ENCODE measurements around the gene TEPSIN.

The TEPSIN gene

GRCh38 chr17:81270279-81270678 lies 31.4 kb upstream of the TEPSIN start:
- DNase-seq (ENCODE audit: low spot score), result no peak

DNA sequence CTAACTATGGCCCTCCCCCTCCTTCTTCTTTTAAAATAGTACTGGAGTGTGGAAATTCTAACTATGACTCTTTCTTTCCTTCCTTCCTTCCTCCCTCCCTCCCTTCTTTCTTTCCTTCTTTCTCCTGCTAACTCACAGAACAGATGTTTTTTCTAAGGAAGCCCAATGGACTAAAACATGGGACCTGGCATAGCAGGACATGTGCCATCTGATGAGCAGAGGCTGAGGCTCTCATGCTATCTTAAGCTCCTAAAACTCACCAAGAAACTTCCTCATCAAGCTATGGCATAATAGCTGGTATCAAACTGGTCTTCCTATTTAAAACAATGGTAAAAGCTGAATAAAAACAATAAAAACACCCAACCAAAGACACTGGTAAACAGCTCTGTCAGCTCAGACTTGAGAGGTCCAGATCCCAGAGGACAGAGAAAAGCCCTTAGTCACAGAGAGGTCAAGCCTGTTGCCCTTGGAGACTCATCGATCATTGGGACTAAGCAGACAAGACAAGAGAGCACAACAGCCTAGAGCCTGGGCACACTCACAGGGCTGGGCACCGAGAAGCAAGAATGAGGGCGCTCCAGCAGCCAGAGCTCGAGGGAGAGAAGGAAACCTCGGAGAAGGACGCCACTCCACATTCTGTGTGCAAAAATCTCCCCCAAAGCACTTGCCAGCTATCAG lies 28.7 kb upstream of the TEPSIN start:
- no peak for DNase-seq (ENCODE audit: low spot score)

GRCh38 chr17:81265576-81265975 lies 26.7 kb upstream of the TEPSIN start:
- DNase-seq (ENCODE audit: low spot score), result no peak

- DNase-seq (ENCODE audit: low spot score), result no peak
Measured at GRCh38 chr17:81264640-81265039, 25.8 kb upstream of the TEPSIN start.

GRCh38 chr17:81263371-81264181 lies 24.7 kb upstream of the TEPSIN start:
- DNase-seq (ENCODE audit: low spot score), result no peak

DNA sequence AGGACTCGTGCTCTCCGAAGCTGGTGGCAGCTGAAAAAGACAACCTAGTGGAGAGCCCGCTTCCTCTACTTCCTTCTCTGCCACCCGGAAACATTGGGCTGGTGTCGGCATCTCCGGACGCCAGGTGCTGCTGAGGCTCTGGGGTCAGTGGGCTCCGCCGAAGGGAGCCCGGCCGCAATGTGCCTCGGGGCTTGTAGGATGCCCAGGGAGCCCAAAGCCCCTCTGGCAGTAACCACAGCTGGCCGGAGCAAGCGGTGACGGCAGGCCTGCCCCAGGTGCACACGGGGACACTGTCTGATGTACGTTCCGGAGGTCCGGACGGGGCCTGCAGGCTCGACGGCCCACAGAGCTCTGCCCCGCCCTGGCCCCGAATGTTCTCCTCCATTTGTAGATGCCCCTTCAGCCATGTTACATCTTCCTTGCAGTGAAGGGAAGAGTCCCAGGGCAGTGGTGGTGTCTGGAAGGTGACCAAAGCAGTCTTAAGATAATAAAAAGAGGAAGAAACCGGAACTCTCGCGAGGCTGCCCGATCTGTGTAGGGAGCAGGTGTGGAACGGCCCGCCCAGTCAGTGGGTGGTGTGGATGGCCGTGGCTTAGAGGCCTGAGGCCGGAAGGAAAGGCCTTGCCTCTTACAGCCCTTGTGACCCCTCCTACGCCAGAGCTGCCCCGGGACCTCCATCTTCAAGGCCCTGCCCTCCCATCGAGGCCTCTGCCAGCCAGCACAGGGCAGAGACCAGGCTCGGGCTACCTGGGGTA lies 22.9 kb upstream of the TEPSIN start:
- no peak for DNase-seq (ENCODE audit: low spot score)

GRCh38 chr17:81261096-81261495 lies 22.2 kb upstream of the TEPSIN start:
- no peak for DNase-seq (ENCODE audit: low spot score)

GRCh38 chr17:81260641-81261040 lies 21.8 kb upstream of the TEPSIN start:
- DNase-seq (ENCODE audit: low spot score), result no peak

DNA sequence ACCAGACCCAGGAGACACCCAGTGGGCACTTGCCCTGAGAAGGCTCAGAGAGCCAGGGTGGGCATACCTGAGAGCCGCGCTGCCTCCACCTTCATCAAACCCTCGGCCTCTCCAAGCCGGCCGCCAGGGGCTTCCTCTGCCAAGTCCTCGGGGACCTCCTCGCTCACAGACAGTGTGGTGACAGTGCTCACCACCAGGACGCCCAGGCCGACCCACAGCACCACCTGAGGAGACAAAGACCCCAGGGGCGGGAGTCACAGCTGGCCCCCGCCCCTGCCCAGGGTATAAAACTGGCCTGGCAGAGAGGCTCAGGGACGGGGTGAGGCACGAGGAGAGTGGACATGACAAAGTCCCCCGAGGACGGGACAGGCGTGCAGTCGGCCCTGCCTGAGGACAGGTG lies 21.3 kb upstream of the TEPSIN start:
- DNase-seq (ENCODE audit: low spot score), result no peak

DNA sequence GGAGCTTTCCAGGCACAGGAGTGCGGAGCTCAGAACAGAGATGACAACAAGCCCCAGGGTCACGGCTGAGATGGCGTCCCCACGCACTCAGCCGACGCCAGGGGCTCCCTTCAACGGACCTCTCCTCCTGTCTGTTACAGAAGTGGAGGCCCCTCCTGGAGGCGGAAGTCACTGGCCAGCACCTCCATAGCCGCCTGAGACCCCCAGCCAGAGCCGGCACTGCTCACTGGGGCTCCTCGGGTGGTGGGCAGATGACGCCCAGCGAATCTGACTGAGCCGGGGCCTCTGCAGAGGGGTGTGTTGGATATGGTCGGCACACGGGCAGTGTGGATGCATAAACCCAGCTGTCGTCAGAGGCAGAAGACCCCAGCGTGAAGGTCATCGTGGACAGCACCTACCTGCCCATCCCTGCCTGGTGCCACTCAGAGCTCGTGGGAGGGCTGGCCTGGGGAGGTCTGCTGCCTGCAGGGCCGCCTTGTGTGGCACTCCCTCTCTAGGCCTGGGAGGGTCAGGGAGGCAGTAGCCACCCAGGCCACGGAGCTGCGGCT lies 20.3 kb upstream of the TEPSIN start:
- no peak for DNase-seq (ENCODE audit: low spot score)

DNA sequence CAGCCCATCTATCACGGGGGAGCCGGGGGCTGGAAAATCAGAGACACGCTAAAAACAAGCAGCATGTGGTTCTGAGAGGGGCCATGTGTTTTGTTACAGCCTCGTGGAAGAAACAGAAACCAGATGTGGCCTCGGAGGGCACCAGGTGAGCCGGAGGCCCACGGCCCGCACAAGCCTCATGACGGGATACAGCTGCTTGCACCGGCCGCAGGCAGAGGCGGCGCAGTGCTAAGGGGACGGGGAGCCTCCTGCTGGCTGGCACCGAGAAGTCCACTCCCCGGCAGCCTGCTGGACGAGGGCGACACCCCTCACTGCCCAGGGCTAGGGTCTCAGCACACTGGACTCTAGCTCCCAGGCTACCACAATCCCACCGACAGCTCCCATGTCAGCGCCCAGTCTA lies 19.4 kb upstream of the TEPSIN start:
- DNase-seq (ENCODE audit: low spot score), result no peak

DNA sequence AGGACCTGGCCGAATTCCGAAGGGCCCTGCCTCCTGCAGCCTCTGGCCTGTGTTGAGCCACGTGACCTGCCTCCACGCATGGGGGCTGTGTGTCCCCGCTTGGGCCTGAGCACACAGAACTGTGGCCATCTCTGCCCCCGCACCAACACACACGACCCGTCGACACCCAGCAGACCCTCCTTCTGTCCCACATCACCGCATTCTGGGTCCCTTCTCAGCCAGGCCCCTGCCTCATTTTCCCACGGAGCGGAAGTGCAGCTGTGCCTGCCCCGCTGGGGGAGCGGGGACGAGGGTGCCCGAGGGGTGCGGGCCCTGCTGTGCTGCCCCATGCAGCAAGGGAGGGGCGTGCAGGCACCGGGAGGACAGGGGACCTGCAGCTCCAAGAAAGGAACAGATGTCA lies 18.7 kb upstream of the TEPSIN start:
- no peak for DNase-seq (ENCODE audit: low spot score)

- no peak for DNase-seq (ENCODE audit: low spot score)
Measured at GRCh38 chr17:81256616-81257015, 17.8 kb upstream of the TEPSIN start.

- no peak for DNase-seq (ENCODE audit: low spot score)
Measured at GRCh38 chr17:81254955-81255717, 16.3 kb upstream of the TEPSIN start.

DNA sequence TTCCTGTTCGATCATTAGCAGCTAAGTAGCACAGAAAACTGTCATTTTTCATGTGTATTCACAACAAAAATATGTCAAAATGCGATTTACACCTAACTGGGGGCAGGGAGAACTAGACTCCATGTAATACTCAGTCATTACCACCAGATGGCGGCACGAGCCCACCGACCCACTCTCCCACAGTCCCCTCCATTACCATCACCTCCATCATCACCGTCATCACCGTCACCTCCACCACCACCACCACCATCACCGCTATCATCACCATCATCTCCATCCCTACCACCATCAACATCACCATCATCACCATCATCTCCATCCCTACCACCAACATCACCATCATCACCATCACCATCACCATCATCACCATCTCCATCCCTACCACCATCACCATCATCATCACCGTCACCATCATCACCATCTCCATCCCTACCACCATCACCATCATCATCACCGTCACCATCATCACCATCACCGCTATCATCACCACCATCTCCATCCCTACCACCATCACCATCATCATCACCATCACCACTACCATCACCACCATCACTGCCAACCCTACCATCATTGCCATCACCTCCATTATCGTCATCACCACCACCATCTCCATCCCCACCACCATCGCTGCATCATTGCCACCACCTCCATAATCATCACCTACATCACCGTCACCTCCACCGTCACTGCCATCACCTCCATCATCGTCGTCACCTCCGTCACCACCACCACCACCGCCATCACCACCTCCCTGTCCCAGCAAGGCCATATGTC lies 14.7 kb upstream of the TEPSIN start:
- peak; percentile 61 for DNase-seq (ENCODE audit: low spot score)

GRCh38 chr17:81252987-81253329 lies 14.1 kb upstream of the TEPSIN start:
- no peak for DNase-seq (ENCODE audit: low spot score)

- DNase-seq (ENCODE audit: low spot score), result no peak
Measured at GRCh38 chr17:81252326-81252986, 13.6 kb upstream of the TEPSIN start.

- DNase-seq (ENCODE audit: low spot score), result no peak
Measured at GRCh38 chr17:81251709-81252301, 12.9 kb upstream of the TEPSIN start.

DNA sequence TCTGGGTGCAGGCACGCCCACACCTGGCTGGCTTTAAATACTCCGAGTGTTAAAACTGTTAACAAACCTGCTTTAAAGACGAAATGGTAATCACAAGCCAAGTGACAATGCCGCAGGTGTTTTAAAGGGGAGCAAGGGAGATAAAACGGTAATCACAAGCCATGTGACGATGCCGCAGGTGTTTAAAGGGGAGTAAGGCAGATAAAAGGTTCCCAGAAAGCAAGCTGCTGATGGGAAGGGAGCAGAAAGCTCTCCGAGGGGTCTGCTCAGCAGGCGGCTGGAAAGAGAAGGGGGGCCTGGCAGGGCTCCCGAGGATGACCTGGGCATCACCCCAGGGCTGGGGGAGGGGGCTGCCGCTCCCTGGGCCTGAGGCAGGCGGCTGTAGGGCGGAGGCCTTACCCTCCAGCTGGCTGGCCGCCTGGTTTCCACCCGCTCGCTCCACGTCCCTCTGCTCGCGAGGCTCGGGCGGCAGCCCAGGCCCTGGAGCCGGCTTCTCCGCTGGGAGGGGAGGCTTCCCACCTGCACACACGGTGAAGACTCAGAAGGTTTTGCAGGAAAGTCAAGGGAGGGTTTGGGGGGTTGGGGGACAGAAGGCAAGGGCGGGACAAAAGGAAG lies 12.3 kb upstream of the TEPSIN start:
- DNase-seq (ENCODE audit: low spot score), result no peak

All from CD4-positive, alpha-beta T cell treated with Interleukin-2 at 100 ng/mL for 4 hours (primary cell).